A549 treated with AZD9567 at 1 μM for 4 hours (cell line): Measurements from ENCODE around the gene ISLR. TPM values are rescaled to one million over a fixed set of nuclear protein-coding genes. Genes with fewer than 3 reads are reported as not detected.

Experiments
- total RNA-seq: library from RNA; stranded (reverse); fragments of 200-300 nt; extraction: Qiagen RNA extraction; gene quantifications from 5 replicates; pipeline ENCODE4 v1.2.3, GENCODE V29; 2022; ENCODE audit not compliant: insufficient read depth

The ISLR gene, protein sequence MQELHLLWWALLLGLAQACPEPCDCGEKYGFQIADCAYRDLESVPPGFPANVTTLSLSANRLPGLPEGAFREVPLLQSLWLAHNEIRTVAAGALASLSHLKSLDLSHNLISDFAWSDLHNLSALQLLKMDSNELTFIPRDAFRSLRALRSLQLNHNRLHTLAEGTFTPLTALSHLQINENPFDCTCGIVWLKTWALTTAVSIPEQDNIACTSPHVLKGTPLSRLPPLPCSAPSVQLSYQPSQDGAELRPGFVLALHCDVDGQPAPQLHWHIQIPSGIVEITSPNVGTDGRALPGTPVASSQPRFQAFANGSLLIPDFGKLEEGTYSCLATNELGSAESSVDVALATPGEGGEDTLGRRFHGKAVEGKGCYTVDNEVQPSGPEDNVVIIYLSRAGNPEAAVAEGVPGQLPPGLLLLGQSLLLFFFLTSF
- total RNA-seq, result 0.21 to 0.43 TPM (median 0.35 TPM) in 4 of 5 replicates, not detected in the other

DNA sequence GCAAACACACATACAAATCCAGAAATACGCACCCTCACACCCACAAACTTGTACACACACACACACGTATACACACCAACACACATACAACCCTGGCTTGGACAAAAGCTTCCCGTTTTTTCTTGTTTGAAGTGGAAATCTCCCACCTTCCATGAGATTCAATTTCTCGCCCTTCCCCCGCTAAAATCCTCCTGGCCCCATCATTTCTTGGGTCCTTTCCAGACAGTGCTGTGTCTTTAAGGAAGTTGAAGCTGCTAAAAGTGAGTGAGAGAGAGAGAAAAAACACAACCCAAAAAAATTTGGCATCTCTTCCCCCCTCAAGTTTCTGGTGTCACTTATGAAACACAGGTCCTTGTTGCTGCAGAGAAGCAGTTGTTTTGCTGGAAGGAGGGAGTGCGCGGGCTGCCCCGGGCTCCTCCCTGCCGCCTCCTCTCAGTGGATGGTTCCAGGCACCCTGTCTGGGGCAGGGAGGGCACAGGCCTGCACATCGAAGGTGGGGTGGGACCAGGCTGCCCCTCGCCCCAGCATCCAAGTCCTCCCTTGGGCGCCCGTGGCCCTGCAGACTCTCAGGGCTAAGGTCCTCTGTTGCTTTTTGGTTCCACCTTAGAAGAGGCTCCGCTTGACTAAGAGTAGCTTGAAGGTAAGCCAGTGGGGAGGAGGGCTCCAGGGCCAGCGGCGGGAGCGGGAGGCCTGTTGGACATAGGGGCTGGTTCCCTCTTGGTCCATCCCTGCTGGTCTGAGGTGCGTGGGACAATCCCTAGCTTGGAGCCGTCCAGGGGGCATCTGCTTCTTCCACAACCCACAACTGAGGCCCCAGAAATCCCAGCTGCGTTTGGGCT, at the start of gene ISLR:
TSS of gene ISLR (plus strand) at position 331 of the 839 bp plus-strand sequence. CDS start 1,149 bp downstream, outside the sequence.

DNA sequence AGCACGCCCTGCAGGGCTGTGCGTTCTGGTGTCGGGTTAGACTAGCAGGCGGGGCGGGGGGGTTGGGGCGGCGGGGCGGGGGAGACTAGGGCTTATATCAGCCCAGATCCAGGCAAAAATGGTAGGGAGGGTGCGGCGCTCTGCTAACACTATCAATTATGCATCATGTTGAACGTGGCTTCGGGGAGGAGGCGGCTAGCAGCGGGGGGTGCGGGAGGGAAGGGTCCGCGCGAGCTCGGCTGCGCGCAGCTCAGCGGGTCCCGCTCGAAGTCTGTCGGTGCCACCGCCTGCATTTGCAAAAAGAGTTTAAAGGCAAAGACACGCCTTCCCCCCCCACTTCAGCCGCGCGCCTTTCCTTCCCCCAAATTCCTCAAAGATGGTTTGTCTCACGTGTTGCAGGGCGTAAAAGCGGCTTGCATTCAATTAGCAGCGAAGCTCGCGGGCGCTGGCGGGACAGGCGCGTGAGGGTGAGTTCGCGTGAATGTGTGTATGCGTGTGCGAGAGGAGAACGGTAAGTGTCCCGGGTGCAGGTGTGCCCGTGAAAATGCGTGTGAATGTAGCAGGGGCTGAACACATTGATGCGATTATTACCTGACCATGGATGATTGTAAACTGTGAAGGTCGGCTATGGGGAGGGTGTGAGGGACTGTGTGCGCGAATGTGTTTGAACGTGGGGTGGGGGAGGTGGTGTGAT, 43.2 kb upstream of the ISLR start, which contains the start of gene ISLR2:
TSS of gene ISLR2 (plus strand) at position 432 of the 694 bp plus-strand sequence. CDS start 2,169 bp downstream, outside the sequence.

GRCh38 chr15:74202452-74203401, 29.2 kb downstream of the ISLR start, which contains the start of gene STRA6:
Gene STRA6, minus strand, starts transcription at chr15:74202787. Its CDS starts 520 bp downstream, at chr15:74202267.

Other genes with a start within 250 kb of the ISLR start
- gene LOXL1, start 247.2 kb upstream of the ISLR start, total RNA-seq, result 0.36 to 0.82 TPM (median 0.69 TPM) in 4 of 5 replicates, not detected in the other
- gene STOML1, start 181.4 kb upstream of the ISLR start, total RNA-seq, result 12.5 to 13.8 TPM (median 13.0 TPM) in 5 replicates
- gene PML, start 179.0 kb upstream of the ISLR start, total RNA-seq, result 8.1 to 15.1 TPM (median 14.3 TPM) in 5 replicates
- 0.02 to 0.25 TPM (median 0.16 TPM) in 4 of 5 replicates, not detected in the other for gene GOLGA6A, start 91.2 kb upstream of the ISLR start, total RNA-seq
- gene ISLR2, start 43.1 kb upstream of the ISLR start, total RNA-seq, result 0.11 to 0.31 TPM (median 0.15 TPM) in 4 of 5 replicates, not detected in the other
- 42.5 to 78.6 TPM (median 70.4 TPM) in 5 replicates for gene STRA6, start 29.1 kb downstream of the ISLR start, total RNA-seq
- 4.0 to 7.8 TPM (median 7.0 TPM) in 5 replicates for gene CCDC33, start 62.6 kb downstream of the ISLR start, total RNA-seq
- not detected in 5 replicates for gene CYP11A1, start 193.9 kb downstream of the ISLR start, total RNA-seq